ENCODE results near the gene BACE1. TPM values are rescaled to one million over a fixed set of nuclear protein-coding genes. Genes with fewer than 3 reads are reported as not detected.
"Not testable (repeated sequence)": the region's sequence is repeated elsewhere in the genome, so short reads cannot be mapped to it uniquely, and the experiment has no call there.

Gene BACE1
- polyA plus RNA-seq, 1 donor (not counting 4 experiments of a cell fraction or from before 2014, with no cell fraction given), result 8.5 TPM

- dilution Hi-C loops (cut with MboI; ENCODE audit: extremely low pct_ligation_motif_present, low sequenced_read_pairs), result no loop called here
- Histone ChIP-seq H3K4me1 (ENCODE audit: control insufficient read depth, extremely low read depth, insufficient read depth, low read length) (peaks cover 13% of the 10 kb centered on the region), H3K9me3 (ENCODE audit: control insufficient read depth, low read depth, low read length) (no peaks in the 10 kb centered on the region), H2AFZ (ENCODE audit: control insufficient read depth, low read length) (peak overlapping the region; percentile 75), H3K27me3 (ENCODE audit: control insufficient read depth, extremely low read depth, insufficient read depth, low read length) (no peaks in the 10 kb centered on the region), H3K4me2 (ENCODE audit: control insufficient read depth, extremely low read depth, insufficient read depth, low read depth, low read length) (peak overlapping the region; percentile 79), H3K9ac (ENCODE audit: control insufficient read depth, extremely low read depth, insufficient read depth, low read length) (peak overlapping the region; percentile 88), H3K36me3 (ENCODE audit: control insufficient read depth in 2 of 2, extremely low read depth in 1 of 2, insufficient read depth in 2 of 2, low read length in 2 of 2) (no peaks in the 10 kb centered on the region), H3K4me3 (ENCODE audit: control insufficient read depth in 2 of 3, extremely low read depth in 1 of 3, insufficient read depth in 2 of 3, low read depth in 1 of 3, low read length in 3 of 3) (peak overlapping the region; percentile 75 to 84 (median 75)), H4K20me1 (ENCODE audit: control insufficient read depth, extremely low read depth, insufficient read depth, low read length) (no peaks in the 10 kb centered on the region), H3K9me1 (ENCODE audit: control insufficient read depth, extremely low read depth, insufficient read depth, low read length) (no peaks in the 10 kb centered on the region), H3K27ac (ENCODE audit: control insufficient read depth, insufficient read depth, low read length) (peak overlapping the region; percentile 76), H3K79me2 (ENCODE audit: control insufficient read depth, insufficient read depth, low read length) (peaks cover 8% of the 10 kb centered on the region)
- no peak for DNase-seq (ENCODE audit: low read depth, low spot score)
- no peak for TF ChIP-seq CTCF (optimal IDR thresholded peaks at IDR 0.05 in 1 of 3, IDR thresholded peaks at IDR 0.05 in 1 of 3, conservative IDR thresholded peaks at IDR 0.05 in 1 of 3; ENCODE audit: extremely low read depth in 1 of 3, insufficient read depth in 2 of 3, low read length in 3 of 3)
- FAIRE-seq, result no peak
Measured at GRCh38 chr11:117328375-117329010, 12.4 kb upstream of the BACE1 start.

- dilution Hi-C loops (cut with MboI; ENCODE audit: extremely low pct_ligation_motif_present, low sequenced_read_pairs), result no loop called here
- TF ChIP-seq EZH2 (IDR thresholded peaks at IDR 0.05; ENCODE audit: low read length) (no peak), CTCF (optimal IDR thresholded peaks at IDR 0.05 in 1 of 3, IDR thresholded peaks at IDR 0.05 in 1 of 3, conservative IDR thresholded peaks at IDR 0.05 in 1 of 3; ENCODE audit: extremely low read depth in 1 of 3, insufficient read depth in 2 of 3, low read length in 3 of 3) (no peak)
- Histone ChIP-seq H2AFZ (ENCODE audit: control insufficient read depth, low read length) (peak within 1 kb of the TSS; percentile 75), H3K27me3 (ENCODE audit: control insufficient read depth, extremely low read depth, insufficient read depth, low read length) (no peaks in the 10 kb centered on the region), H3K36me3 (ENCODE audit: control insufficient read depth in 2 of 2, extremely low read depth in 1 of 2, insufficient read depth in 2 of 2, low read length in 2 of 2) (no peaks in the 10 kb centered on the region), H3K4me1 (ENCODE audit: control insufficient read depth, extremely low read depth, insufficient read depth, low read length) (peaks cover 13% of the 10 kb centered on the region), H3K9me1 (ENCODE audit: control insufficient read depth, extremely low read depth, insufficient read depth, low read length) (no peaks in the 10 kb centered on the region), H3K27ac (ENCODE audit: control insufficient read depth, insufficient read depth, low read length) (peak within 1 kb of the TSS; percentile 76), H3K9ac (ENCODE audit: control insufficient read depth, extremely low read depth, insufficient read depth, low read length) (peak within 1 kb of the TSS; percentile 88), H3K4me2 (ENCODE audit: control insufficient read depth, extremely low read depth, insufficient read depth, low read depth, low read length) (peak within 1 kb of the TSS; percentile 79), H4K20me1 (ENCODE audit: control insufficient read depth, extremely low read depth, insufficient read depth, low read length) (no peaks in the 10 kb centered on the region), H3K4me3 (ENCODE audit: control insufficient read depth in 2 of 3, extremely low read depth in 1 of 3, insufficient read depth in 2 of 3, low read depth in 1 of 3, low read length in 3 of 3) (peak within 1 kb of the TSS; percentile 75 to 84 (median 75)), H3K9me3 (ENCODE audit: control insufficient read depth, low read depth, low read length) (no peaks in the 10 kb centered on the region), H3K79me2 (ENCODE audit: control insufficient read depth, insufficient read depth, low read length) (peaks cover 8% of the 10 kb centered on the region)
- peak; percentile 77 for DNase-seq (ENCODE audit: low read depth, low spot score)
- peak; percentile 89 for FAIRE-seq
Measured at GRCh38 chr11:117327567-117328374, 11.7 kb upstream of the BACE1 start, which contains the start of gene CEP164. Gene CEP164 (plus strand): TSS chr11:117327854. CDS start chr11:117338587, 10,733 bp downstream.

GRCh38 chr11:117327255-117327566, 11.2 kb upstream of the BACE1 start:
- peak overlapping the region; percentile 79 for H3K4me2 ChIP-seq (ENCODE audit: control insufficient read depth, extremely low read depth, insufficient read depth, low read depth, low read length)
- DNase-seq (ENCODE audit: low read depth, low spot score); H3K9me3 ChIP-seq (ENCODE audit: control insufficient read depth, low read depth, low read length); H3K36me3 ChIP-seq (ENCODE audit: control insufficient read depth in 2 of 2, extremely low read depth in 1 of 2, insufficient read depth in 2 of 2, low read length in 2 of 2); H3K9me1 ChIP-seq (ENCODE audit: control insufficient read depth, extremely low read depth, insufficient read depth, low read length); H3K79me2 ChIP-seq (ENCODE audit: control insufficient read depth, insufficient read depth, low read length); H3K27me3 ChIP-seq (ENCODE audit: control insufficient read depth, extremely low read depth, insufficient read depth, low read length); dilution Hi-C loops (cut with MboI; ENCODE audit: extremely low pct_ligation_motif_present, low sequenced_read_pairs); FAIRE-seq; H4K20me1 ChIP-seq (ENCODE audit: control insufficient read depth, extremely low read depth, insufficient read depth, low read length): not testable (repeated sequence)
- H3K4me3 ChIP-seq (ENCODE audit: control insufficient read depth in 2 of 3, extremely low read depth in 1 of 3, insufficient read depth in 2 of 3, low read depth in 1 of 3, low read length in 3 of 3), result peak overlapping the region; percentile 36 to 75 (median 75)
- H3K27ac ChIP-seq (ENCODE audit: control insufficient read depth, insufficient read depth, low read length), result peak overlapping the region; percentile 76
- peaks cover 13% of the 10 kb centered on the region for H3K4me1 ChIP-seq (ENCODE audit: control insufficient read depth, extremely low read depth, insufficient read depth, low read length)
- peak overlapping the region; percentile 88 for H3K9ac ChIP-seq (ENCODE audit: control insufficient read depth, extremely low read depth, insufficient read depth, low read length)
- peak overlapping the region; percentile 52 for H2AFZ ChIP-seq (ENCODE audit: control insufficient read depth, low read length)
